ENCODE measurements around the gene ALKBH1. TPM values are rescaled to one million over a fixed set of nuclear protein-coding genes. Genes with fewer than 3 reads are reported as not detected.

The ALKBH1 gene
- polyA plus RNA-seq, 1 donor from 2014 or later, result 20.8 TPM

DNA sequence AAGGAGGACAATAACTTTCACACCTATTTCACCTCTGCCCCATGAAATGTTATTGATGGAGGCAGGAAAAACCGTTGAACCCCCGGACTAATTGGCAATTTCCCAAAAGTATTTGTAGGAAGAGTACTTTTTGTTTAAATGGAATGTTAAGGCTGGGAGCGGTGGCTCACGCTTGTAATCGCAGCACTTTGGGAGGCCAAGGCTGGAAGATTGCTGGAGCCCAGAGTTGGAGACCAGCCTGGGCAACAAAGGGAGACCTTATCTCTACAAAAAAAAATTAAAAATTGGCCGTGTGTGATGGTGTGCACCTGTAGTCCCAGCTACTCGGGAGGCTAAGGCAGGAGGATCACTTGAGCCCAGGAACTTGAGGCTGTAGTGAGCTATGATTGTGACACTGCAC, 65.4 kb downstream of the ALKBH1 start:
- H3K9ac ChIP-seq (ENCODE audit: low read length), result no peak overlapping the region
- H3K36me3 ChIP-seq (ENCODE audit: insufficient read depth, low read length), result no peaks in the 10 kb centered on the region
- no peak overlapping the region for H2AFZ ChIP-seq (ENCODE audit: low read depth, low read length)
- H3K27ac ChIP-seq (ENCODE audit: low read length), result no peak overlapping the region
- no peaks in the 10 kb centered on the region for H4K20me1 ChIP-seq (ENCODE audit: insufficient read depth)
- H3K4me2 ChIP-seq (ENCODE audit: low read length), result no peak overlapping the region
- no peaks in the 10 kb centered on the region for H3K9me3 ChIP-seq (ENCODE audit: low read length)
- no peaks in the 10 kb centered on the region for H3K27me3 ChIP-seq (ENCODE audit: insufficient read depth, low read depth, low read length)
- no peaks in the 10 kb centered on the region for H3K79me2 ChIP-seq (replicated peaks; ENCODE audit: insufficient read depth, low read length)
- H3F3A ChIP-seq (ENCODE audit: insufficient read depth, low read length, poor library complexity, severe bottlenecking), result no peaks in the 10 kb centered on the region
- no peaks in the 10 kb centered on the region for H3K9me2 ChIP-seq (ENCODE audit: insufficient read depth, low read length)
- no peak overlapping the region for H3K4me3 ChIP-seq (ENCODE audit: low read length)
- TF ChIP-seq TAF1 (IDR thresholded peaks at IDR 0.05; ENCODE audit: low read depth) (no peak), EZH2 (IDR thresholded peaks at IDR 0.05; ENCODE audit: borderline replicate concordance, insufficient read depth, low read length, poor library complexity, severe bottlenecking) (no peak), EP300 (conservative IDR thresholded peaks at IDR 0.05; ENCODE audit: poor library complexity, severe bottlenecking) (no peak), SMC3 (conservative IDR thresholded peaks at IDR 0.05; ENCODE audit: poor library complexity) (no peak), POLR2AphosphoS5 (IDR thresholded peaks at IDR 0.05) (no peak), MXI1 (conservative IDR thresholded peaks at IDR 0.05; ENCODE audit: poor library complexity, severe bottlenecking) (no peak), RAD21 (conservative IDR thresholded peaks at IDR 0.05) (no peak)
- TF ChIP-seq, protein P1, sequence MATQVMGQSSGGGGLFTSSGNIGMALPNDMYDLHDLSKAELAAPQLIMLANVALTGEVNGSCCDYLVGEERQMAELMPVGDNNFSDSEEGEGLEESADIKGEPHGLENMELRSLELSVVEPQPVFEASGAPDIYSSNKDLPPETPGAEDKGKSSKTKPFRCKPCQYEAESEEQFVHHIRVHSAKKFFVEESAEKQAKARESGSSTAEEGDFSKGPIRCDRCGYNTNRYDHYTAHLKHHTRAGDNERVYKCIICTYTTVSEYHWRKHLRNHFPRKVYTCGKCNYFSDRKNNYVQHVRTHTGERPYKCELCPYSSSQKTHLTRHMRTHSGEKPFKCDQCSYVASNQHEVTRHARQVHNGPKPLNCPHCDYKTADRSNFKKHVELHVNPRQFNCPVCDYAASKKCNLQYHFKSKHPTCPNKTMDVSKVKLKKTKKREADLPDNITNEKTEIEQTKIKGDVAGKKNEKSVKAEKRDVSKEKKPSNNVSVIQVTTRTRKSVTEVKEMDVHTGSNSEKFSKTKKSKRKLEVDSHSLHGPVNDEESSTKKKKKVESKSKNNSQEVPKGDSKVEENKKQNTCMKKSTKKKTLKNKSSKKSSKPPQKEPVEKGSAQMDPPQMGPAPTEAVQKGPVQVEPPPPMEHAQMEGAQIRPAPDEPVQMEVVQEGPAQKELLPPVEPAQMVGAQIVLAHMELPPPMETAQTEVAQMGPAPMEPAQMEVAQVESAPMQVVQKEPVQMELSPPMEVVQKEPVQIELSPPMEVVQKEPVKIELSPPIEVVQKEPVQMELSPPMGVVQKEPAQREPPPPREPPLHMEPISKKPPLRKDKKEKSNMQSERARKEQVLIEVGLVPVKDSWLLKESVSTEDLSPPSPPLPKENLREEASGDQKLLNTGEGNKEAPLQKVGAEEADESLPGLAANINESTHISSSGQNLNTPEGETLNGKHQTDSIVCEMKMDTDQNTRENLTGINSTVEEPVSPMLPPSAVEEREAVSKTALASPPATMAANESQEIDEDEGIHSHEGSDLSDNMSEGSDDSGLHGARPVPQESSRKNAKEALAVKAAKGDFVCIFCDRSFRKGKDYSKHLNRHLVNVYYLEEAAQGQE (IDR thresholded peaks at IDR 0.05; ENCODE audit: borderline replicate concordance), result no peak
- TF ChIP-seq, protein P2, sequence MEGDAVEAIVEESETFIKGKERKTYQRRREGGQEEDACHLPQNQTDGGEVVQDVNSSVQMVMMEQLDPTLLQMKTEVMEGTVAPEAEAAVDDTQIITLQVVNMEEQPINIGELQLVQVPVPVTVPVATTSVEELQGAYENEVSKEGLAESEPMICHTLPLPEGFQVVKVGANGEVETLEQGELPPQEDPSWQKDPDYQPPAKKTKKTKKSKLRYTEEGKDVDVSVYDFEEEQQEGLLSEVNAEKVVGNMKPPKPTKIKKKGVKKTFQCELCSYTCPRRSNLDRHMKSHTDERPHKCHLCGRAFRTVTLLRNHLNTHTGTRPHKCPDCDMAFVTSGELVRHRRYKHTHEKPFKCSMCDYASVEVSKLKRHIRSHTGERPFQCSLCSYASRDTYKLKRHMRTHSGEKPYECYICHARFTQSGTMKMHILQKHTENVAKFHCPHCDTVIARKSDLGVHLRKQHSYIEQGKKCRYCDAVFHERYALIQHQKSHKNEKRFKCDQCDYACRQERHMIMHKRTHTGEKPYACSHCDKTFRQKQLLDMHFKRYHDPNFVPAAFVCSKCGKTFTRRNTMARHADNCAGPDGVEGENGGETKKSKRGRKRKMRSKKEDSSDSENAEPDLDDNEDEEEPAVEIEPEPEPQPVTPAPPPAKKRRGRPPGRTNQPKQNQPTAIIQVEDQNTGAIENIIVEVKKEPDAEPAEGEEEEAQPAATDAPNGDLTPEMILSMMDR (IDR thresholded peaks at IDR 0.05; ENCODE audit: poor library complexity, severe bottlenecking), result no peak

DNA sequence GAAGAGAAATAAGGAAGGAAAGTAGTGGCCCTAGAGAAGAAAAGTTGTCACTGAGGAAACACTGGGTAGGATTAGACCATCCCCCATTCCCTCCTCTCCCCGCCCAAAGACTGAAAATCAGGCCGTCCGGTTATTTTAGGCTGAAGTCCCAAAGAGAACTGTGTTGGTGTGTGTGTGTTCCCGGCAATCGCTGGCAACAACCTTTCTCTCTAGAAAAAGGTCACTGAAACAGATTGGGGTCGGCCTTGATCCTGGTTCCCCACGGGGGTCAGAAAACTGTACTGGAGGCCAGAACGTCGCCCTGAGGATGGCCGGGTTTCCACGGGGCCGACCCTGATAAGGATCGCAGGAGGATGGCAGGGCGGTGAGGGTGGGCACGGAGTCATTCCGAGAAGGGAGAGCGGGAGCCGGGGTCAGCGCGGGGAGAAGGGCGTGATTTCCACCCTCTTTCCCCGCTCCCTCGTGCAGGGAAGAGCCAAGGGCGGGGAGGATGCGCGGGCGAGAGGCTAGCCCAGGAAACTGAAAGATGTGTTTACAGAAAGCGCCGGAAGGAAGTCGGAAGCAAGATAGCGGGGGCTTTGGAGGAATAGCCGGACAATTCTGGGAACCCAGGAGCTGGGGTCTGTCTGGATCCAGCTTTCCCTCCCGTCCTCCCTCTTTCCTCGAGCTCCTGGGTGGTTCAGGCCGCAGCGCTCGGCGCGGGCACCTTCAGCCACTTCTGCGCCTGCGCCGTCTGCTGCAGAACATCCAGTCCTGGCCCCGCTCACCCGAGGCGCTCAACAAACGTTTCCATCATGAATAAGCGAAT, 66.1 kb downstream of the ALKBH1 start:
- H2AFZ ChIP-seq (ENCODE audit: low read depth, low read length), result no peak overlapping the region
- no peaks in the 10 kb centered on the region for H3K9me3 ChIP-seq (ENCODE audit: low read length)
- H3K27ac ChIP-seq (ENCODE audit: low read length), result no peak overlapping the region
- H3K9ac ChIP-seq (ENCODE audit: low read length), result no peak overlapping the region
- no peak for TF ChIP-seq MXI1 (conservative IDR thresholded peaks at IDR 0.05; ENCODE audit: poor library complexity, severe bottlenecking)
- TF ChIP-seq, protein P1 (IDR thresholded peaks at IDR 0.05; ENCODE audit: borderline replicate concordance), result no peak
- no peak for TF ChIP-seq POLR2AphosphoS5 (IDR thresholded peaks at IDR 0.05)
- TF ChIP-seq, protein P2 (IDR thresholded peaks at IDR 0.05; ENCODE audit: poor library complexity, severe bottlenecking), result no peak
- no peak for TF ChIP-seq TAF1 (IDR thresholded peaks at IDR 0.05; ENCODE audit: low read depth)
- no peak for TF ChIP-seq SMC3 (conservative IDR thresholded peaks at IDR 0.05; ENCODE audit: poor library complexity)
- TF ChIP-seq RAD21 (conservative IDR thresholded peaks at IDR 0.05), result no peak
- TF ChIP-seq EP300 (conservative IDR thresholded peaks at IDR 0.05; ENCODE audit: poor library complexity, severe bottlenecking), result no peak
- no peak for TF ChIP-seq EZH2 (IDR thresholded peaks at IDR 0.05; ENCODE audit: borderline replicate concordance, insufficient read depth, low read length, poor library complexity, severe bottlenecking)
- no peaks in the 10 kb centered on the region for H3K36me3 ChIP-seq (ENCODE audit: insufficient read depth, low read length)
- no peak overlapping the region for H3K4me3 ChIP-seq (ENCODE audit: low read length)
- H3K4me2 ChIP-seq (ENCODE audit: low read length), result no peak overlapping the region
- no peaks in the 10 kb centered on the region for H3K27me3 ChIP-seq (ENCODE audit: insufficient read depth, low read depth, low read length)
- H3K9me2 ChIP-seq (ENCODE audit: insufficient read depth, low read length), result no peaks in the 10 kb centered on the region
- no peaks in the 10 kb centered on the region for H4K20me1 ChIP-seq (ENCODE audit: insufficient read depth)
- H3K79me2 ChIP-seq (replicated peaks; ENCODE audit: insufficient read depth, low read length), result no peaks in the 10 kb centered on the region
- no peaks in the 10 kb centered on the region for H3F3A ChIP-seq (ENCODE audit: insufficient read depth, low read length, poor library complexity, severe bottlenecking)

Measured in neural cell (in vitro differentiated cells).